NCI-H187 treated with DMSO at 0.1 percent for 48 hours (cell line): Measurements from ENCODE around the gene IFT20.

ENCODE experiments used
- DNase-seq: peaks from one replicate; lab custom pipeline; 2025; lab: John Stamatoyannopoulos, UW

The IFT20 gene, protein sequence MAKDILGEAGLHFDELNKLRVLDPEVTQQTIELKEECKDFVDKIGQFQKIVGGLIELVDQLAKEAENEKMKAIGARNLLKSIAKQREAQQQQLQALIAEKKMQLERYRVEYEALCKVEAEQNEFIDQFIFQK

DNA sequence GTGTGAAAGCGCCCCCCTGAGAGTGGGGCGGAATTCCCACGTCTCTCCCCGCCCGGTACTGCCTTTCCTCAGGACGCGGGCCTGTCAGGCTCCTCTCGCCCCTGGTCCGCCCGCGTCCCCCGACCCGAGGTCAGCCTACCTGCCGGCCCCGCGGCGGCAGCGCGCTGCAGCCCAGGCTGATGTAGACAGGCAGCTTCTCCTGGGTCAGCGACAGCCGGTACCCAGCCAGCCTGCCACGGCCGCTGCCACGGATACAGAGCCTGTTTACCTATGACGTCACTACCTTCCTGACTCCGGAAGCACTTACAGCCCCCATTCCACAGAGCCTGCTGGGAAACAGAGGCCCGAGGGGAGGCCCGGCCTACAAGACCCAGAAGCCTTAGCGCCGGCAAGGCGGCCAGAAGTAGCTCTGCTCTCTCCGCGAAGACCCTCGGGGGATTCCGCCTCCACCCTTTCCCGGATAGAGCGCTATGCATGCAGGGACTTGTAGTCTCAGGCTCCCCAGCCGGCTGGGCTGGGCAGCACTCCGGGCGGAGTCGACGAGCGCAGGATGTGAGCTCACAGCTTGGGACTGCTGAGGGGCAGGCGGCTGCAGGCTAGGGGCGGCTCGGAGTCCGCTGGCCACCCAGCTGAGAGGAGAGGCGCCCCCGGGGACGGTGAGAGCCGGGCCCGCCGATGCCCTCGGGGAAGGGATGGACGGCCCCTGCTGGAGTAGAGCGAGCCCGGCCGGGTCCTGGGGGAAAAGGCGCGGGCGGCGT is at the start of gene IFT20, which contains the start of gene TNFAIP1:
Gene IFT20, minus strand, starts transcription at position 272 of the 758 bp plus-strand sequence. CDS start 3,487 bp downstream, outside the sequence.
Gene TNFAIP1, plus strand, starts transcription at position 561 of the 758 bp plus-strand sequence. CDS start 3,761 bp downstream, outside the sequence.
- peak; percentile 91 for DNase-seq

DNA sequence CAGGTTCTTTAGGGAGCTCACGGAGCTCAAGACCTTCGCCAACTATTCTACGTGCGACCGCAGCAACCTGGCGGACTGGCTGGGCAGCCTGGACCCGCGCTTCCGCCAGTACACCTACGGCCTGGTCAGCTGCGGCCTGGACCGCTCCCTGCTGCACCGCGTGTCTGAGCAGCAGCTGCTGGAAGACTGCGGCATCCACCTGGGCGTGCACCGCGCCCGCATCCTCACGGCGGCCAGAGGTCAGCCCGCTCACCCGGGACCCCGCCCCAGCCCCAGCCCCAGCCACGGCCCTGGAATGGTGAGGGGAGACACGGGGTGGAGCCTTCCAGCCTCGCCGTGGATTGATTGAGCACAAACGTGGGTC is 49.7 kb upstream of the IFT20 start:
- DNase-seq: no peak

DNA sequence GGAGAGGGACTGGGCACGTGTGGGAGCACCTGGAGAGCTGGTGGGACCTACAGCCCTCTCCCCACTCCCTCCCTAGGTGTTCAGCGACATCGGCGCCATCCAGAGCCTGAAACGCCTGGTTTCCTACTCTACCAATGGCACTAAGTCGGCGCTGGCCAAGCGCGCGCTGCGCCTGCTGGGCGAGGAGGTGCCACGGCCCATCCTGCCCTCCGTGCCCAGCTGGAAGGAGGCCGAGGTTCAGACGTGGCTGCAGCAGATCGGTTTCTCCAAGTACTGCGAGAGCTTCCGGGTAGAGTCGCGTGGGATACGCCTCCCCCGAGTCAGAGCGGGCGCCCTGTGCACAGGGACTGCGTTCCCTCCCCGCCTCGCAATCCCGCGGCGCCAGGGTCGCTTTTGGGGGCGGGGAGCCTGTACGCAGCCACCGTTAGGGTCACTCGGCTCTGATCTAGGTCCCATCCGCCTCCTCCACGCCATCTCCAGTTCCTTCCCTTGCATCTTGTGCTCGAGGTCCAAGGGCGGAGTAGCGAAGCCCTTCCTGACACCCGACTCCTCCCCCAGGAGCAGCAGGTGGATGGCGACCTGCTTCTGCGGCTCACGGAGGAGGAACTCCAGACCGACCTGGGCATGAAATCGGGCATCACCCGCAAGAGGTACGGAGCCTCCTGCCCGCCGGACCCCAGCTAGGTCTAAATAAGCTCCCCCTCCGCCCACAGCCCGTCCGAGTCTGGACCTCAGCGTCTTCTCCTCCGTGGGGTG is 49.2 kb upstream of the IFT20 start:
- no peak for DNase-seq

DNA sequence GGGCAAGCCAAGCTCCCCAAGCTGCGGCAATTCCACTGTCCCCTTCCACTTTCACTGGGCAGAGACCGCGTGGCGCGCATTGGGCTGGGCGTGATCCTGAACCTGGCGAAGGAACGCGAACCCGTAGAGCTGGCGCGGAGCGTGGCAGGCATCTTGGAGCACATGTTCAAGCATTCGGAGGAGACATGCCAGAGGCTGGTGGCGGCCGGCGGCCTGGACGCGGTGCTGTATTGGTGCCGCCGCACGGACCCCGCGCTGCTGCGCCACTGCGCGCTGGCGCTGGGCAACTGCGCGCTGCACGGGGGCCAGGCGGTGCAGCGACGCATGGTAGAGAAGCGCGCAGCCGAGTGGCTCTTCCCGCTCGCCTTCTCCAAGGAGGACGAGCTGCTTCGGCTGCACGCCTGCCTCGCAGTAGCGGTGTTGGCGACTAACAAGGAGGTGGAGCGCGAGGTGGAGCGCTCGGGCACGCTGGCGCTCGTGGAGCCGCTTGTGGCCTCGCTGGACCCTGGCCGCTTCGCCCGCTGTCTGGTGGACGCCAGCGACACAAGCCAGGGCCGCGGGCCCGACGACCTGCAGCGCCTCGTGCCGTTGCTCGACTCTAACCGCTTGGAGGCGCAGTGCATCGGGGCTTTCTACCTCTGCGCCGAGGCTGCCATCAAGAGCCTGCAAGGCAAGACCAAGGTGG is 46.0 kb upstream of the IFT20 start:
- no peak for DNase-seq

DNA sequence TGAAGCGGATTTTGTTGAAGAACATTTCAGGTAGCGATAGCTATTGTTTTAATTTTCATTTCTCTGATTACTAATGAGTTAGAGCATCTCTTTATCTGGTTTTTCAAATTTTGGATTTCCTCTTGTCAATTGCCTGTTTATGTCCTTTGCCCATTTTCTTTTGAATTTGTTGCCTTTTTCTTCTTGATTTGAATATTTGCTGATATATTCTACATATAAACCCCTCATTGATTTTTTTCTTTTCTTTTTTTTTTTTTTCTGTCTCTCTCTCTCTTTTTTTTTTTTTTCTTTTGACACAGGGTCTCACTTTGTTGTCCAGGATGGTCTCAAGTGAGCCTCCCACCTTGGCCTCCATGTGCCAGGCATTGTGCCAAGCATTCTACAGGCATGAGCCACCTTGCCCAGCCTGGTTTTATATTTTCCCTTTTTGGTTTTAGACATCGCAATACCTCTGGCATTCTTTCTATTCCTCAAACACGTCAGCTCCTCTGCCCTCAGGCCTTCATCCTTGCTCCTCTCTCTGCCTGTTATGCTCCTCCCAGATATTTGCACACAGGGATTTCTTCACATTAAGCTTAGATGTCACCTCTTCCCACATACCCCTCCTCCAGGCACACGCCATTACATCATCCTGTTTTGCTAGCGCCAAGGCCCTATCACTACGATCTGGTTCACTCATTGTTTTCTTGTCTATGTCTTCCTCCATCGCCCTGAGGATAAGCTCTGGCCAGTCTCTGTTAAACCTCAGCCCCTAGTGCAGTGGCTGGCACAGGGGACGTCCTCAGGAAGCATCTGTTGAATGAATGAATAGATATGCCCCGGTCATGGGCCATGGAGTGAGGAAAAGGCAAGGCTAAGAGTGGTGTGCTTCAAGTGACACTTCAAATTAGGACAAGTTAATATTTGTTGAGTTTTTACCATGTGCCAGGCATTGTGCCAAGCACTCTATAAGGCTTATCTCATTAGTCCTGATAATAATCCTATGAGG is 44.8 kb upstream of the IFT20 start:
- no peak for DNase-seq

DNA sequence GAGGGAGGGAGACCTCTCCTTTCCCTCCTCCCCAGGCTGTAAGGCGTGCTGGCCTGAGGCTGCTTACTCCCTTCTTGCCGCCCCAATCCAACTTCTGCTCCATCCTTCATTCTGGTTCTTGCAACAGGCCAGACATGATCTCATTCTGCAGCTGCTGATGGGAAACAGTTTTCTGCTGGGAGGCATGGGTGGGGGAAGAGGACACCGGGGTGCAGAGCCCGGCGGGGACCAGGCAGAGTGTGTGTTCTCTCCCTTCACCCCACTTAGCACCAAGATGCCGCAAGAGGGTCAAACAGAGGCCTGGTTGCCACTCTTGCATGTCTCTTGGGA is 37.6 kb upstream of the IFT20 start:
- DNase-seq: no peak

DNA sequence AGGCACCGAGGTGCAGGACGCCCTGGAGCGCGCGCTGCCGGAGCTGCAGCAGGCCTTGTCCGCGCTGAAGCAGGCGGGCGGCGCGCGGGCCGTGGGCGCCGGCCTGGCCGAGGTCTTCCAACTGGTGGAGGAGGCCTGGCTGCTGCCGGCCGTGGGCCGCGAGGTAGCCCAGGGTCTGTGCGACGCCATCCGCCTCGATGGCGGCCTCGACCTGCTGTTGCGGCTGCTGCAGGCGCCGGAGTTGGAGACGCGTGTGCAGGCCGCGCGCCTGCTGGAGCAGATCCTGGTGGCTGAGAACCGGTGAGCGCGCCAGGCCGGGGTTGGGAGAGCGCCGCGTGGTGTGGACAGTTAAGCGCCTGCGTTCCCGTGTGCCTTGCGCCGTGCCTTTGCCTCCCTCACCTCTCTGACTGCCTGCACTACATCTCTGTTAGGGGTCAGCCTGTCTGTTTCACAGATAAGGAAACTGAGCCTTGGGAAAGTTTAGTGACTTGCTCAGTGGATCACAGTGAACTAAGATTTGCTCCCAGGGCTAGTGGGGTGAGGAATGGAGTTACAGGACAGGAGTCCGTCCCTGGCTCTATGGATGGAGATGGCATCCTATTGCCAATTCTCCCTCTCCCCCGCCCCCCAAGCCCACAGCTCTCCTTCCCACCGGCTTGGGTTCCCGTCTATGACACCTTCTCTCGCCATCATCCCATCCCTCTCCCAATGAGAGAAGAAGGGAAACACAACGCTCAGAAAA is 37.1 kb upstream of the IFT20 start:
- no peak for DNase-seq

DNA sequence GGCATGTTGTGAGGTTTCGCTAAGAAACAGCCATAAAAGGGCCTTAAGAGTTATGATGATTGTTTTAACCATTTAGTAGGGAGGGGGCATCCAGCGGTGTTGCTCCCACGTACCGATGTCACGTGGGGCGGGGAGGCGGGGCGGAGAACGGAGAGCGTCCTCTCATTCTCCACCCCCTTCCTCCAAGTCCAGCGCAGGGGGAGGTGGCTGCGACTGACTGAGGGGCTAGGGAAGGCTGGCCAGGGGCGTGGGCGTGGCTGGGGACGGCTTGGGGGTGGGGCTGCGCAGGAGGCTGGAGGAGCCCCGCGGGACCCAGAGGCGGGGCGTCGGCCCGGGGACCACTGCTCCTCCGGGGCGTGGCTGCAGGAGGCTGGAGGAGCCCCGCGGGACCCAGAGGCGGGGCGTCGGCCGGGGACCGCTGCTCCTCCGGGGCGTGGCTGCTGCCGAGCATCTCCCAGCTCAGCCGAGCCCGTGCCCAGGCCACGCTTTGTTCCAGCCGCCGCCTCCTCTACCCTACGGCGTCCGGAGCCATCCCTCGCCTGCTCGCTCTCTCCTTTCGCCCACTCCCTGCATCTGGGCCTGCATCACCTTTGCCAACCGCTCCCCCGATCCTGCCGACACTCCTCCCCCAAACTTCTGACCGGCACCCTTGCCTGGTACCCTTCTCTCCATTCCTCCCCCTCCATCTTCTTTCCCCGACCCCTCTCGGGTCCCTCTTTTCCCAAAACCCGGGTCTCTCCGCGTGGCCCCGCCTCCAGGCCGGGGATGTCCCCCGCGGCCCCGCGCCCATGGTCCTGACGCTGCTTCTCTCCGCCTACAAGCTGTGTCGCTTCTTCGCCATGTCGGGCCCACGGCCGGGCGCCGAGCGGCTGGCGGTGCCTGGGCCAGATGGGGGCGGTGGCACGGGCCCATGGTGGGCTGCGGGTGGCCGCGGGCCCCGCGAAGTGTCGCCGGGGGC is 36.3 kb upstream of the IFT20 start, which contains the start of gene SARM1:
Gene SARM1, plus strand, starts transcription at position 450 of the 958 bp plus-strand sequence. Its CDS starts 339 bp downstream, at position 789.
- peak; percentile 49 for DNase-seq

DNA sequence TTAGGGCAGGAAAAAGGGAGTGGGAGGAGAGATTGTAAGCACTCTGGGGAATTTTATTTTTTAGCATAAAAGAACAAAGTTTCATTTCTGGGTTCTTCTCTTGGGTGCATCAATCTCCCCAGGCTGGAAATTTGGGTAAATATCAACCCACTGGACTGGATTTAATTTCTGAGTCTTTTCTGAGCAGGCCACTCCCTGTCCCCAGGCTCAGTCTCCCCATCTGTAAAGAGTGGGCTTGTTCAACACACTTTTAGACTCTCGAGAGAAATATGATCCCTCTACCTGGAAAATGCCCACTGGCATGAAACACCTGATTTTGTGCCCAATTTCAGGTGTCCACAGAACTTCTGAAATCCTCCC is 35.5 kb upstream of the IFT20 start:
- DNase-seq: no peak

DNA sequence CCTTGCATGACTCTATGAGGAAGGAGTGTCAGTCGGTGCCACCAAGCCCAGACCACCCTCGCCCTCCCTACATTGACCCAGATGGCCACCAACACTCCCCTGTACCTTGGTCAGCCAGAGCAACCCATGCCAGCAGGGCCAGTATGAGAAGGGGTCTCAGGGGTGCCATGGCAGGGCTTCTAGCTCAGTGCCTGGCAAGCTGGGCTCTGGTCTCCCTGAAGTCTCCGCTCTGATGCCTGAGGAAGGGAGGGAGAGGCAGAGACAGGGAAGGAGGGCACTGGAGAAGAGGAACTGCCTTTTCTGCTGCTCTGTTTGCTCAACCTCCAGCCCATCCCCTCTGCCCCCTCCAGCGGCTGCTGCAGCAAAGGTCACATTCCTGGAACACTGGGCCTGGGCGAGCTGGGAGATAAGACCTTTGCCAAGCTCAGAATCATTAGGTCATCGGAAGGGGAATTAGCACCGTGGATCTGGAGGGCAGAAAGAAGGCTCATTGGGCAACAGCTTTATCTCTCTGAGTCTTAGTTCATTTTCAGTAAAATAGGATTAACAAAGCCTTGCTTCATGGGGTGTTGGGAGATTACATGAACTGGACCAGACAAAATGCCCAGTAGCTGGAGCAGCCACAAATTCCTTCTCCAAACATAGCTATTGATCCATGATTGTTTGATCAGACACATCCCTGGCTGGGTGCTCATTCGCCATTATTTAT is 34.9 kb upstream of the IFT20 start, which contains the start of gene VTN:
Gene VTN, minus strand, starts transcription at position 273 of the 709 bp plus-strand sequence. Its CDS starts 104 bp downstream, at position 169.
- no peak for DNase-seq

DNA sequence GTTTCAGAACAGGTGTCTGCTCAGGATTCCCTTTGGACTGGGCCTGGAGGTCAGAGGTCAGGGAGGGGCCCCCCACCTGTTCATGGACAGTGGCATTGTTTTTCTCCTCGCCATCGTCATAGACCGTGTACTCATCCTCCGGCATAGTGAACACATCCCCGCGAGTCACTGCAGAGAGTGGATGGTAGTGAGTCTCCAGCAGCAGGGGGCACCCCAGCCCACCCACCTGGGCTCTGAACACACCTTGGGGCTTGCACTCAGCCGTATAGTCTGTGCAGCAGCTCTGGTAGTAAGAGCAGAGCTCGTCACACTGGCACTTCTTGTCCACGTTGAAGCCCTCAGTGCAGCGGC is 34.4 kb upstream of the IFT20 start:
- no peak for DNase-seq

DNA sequence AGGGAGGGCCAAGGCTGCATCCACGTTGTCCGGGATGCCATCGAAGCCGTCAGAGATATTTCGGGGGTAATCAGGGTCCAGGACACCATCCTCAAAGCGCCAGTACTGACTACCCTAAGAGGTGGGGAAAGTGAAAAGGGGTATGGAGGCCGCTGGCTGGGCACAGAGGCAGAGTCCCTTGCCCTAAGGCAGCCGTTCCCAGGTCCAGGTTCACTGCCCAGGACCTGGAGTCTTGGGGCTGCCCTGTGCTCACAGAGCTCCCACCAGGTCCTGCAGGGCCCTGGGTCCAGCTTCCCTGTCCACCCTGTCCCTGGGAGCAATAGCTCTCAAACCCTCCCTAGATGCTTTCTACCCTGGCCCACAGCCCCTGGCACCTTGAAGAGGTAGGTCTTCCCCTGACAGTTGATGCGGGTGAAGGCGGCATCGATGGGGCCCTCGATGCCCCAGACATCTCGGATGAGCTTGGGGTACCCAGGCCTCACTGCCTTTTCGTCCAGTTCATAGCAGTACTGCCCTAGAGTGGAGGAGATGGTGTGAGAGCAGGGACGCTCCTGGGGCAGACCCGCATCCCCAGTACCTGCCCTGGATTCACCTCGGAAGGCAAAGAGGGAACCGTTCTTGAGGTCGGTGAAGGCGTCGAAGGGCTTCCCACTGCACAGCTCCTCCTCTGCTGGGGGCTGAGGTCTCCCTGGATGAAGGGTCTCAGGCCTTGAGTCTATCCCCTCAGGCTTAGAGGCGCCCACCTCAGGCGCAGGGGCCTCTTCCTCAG is 33.8 kb upstream of the IFT20 start:
- no peak for DNase-seq

DNA sequence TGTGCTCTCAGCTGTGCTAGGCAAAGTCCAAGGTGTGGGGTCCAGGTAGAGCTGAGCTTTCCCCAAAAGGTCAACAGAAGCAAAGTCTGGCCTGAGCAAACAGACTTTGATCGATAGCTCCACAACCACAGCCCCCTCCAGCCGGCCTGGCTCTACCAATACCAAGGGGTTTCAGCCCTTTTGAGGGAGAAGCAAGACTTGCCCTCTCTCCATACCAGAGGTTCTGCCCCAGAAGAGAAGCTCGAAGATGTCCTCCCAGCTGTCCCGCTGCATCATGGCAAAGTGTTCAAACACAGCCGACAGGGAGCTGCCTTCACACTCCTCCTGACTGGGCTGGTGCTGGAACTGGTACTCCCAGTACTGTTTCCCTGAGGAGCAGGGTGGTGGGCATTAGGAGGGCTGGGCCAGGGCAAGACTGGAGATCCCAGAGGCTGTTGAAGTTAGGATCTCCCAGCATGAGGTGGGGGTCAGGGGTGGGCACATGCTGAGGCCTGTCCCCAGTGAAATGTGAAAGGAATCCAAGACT is 33.1 kb upstream of the IFT20 start:
- DNase-seq: no peak

DNA sequence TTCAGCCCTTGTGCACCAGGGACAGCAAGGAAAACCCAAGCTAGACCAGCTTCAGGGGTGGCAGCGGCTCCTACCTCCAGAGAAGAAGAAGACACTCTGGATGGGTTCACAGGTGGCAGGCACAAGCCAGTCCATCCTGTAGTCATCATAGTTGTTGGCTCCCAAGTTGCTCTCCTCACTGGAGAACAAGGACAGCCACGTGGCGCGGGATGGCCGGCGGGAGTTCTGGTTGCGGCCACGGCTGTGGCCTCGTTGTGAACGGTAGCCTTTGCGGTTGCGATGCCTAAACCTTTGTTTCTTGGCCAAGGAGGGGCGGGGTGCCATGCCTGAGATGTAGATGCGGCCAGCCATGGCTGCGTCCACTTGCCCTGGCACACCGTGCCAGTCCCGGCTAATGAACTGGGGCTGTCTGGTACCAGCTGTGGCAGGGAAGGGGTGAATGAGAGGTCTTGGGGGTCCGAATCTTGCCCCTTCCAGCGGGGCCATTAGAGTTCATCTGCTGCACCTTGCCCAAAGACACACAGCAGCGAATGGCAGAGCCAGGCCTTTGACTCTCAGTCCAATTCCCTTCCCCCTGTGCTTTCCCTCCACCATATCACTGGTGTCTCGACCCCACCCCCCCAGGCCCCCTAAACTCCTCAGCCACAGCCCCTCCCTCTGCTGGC is 32.5 kb upstream of the IFT20 start:
- DNase-seq: no peak

DNA sequence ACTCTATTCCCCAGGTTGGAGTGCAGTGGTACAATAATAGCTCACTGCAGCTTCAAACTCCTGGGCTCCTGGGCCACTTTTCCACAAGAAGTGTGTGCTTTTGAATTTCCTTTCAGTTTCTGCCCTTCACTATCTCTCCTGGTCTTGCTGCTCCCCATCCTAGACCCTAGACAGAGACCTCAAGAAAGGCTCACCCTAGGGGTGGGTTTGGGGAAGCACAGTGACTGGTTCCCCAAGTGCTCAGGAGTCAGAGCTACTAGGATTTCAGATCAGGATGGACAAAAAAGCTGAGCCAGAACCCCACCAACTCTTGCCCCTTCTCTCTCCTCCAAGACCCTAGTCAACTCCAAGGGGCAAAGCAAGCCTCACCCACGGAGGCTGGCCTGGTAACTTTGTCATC is 31.3 kb upstream of the IFT20 start:
- no peak for DNase-seq

DNA sequence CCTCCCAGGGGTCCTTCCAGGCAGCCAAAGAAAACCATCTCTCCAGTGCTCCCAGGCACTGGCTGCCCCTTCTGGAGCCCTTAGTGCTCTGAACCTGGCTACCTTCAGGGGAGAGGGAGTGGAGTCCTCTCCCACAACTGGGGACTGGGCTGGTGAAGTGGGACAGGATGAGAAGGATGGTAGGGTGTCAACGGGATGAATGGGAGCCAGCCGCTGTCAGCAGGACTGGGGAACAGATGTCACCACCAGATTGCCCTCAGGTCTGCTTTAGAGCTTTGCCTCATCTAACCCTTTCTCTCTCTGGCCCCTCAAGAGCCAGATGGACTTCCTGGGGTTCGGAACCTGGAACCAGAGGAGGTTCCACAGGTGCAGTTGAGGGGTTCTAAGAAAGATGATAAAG is 30.2 kb upstream of the IFT20 start:
- no peak for DNase-seq
